ENCODE measurements around the gene FAF1.

FAF1 gene

DNA sequence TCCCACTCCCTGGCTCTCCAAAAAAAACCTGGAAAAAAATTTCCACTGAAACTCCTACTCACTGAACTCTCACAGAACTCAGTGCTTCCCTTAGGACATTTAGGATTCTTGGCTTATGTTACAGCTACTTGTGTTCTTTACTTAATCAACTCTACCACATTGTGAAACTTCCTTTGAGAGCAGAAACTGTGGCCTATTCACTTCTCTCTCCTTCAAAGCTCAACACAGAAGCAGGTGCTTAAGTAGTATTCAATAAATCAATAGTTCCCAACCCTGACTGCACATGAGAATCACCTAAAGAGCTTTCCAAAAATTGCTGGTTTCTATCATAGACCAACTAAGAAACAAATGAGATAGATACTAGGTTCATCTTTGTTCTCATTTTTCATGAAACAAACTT, 468.9 kb downstream of the FAF1 start:
- no peak for DNase-seq (ENCODE audit: low read depth in 2 of 2)

DNA sequence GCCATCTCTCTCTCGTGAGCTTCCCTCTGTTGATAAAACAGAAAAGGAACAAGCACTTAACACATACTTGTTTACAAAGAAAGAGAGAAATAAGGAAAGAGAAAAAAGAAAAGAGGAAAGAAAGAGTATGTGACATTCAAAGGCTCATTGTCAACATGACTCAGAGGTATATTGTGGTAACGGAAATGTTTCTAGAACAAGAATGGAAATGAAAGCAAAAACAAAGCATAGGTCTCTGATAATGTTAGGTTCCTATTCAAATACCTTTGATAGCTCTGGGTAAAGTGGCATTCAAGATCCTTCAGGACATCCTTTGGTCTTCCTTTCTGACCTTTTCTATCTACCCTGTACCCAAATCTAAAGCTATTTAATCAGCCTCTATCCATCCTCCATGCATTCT, 469.4 kb downstream of the FAF1 start:
- no peak for DNase-seq (ENCODE audit: low read depth in 2 of 2)

DNA sequence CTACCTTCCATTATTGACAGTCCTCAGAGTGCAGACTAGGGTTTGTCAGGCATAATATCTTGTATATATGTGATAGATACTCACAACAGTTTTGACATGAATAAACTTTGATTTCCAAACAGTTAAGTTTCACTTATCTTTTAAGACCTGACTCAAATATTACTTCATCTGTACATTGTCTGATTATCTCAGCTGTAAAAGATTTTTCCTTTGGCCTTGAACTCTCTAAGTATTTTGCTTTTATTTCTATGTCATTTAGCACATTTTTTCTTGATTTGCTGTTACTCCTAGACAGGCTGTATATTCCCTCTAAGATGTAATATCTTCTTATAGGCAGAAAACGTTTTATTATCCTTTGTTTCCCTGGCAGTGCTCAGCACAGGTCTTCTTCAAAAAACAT, 471.2 kb downstream of the FAF1 start:
- DNase-seq (ENCODE audit: low read depth in 2 of 2): no peak

DNA sequence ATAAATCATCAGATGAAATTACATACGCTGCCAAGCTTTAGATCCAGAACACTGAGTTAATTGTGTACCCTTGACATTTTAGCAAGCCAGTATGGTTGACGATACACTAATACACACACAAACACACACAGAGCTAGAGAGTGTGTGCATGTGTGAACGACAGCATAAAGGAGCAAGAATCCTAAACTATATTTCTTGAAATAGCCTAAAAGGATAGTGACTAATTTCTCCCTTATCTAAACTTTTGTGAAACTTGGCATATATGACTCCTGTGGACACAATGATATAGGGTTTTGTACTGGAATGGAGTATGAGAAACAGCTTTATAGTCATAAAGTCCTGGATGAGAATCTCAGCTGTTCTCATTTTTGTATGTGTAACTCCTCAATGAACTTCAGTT, 471.7 kb downstream of the FAF1 start:
- no peak for DNase-seq (ENCODE audit: low read depth in 2 of 2)

DNA sequence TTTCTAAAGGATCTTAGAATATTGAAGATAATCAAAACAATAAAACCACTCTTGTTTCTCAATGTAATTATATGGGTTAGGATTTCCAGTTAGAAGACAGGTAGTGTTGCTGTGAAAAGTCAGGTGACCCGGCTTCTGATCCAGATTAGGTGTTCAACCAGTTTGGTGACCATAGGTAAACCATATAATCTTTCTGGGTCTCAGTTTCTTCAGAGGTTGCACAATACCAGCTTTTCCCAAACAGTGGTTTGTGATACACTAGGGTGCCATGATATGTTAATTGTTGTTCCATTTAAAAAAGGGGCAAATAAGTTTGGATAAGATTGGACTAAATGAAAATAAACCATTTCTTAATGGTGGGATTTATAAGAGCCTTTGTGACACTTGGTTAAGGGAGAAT, 472.3 kb downstream of the FAF1 start:
- no peak for DNase-seq (ENCODE audit: low read depth in 2 of 2)

DNA sequence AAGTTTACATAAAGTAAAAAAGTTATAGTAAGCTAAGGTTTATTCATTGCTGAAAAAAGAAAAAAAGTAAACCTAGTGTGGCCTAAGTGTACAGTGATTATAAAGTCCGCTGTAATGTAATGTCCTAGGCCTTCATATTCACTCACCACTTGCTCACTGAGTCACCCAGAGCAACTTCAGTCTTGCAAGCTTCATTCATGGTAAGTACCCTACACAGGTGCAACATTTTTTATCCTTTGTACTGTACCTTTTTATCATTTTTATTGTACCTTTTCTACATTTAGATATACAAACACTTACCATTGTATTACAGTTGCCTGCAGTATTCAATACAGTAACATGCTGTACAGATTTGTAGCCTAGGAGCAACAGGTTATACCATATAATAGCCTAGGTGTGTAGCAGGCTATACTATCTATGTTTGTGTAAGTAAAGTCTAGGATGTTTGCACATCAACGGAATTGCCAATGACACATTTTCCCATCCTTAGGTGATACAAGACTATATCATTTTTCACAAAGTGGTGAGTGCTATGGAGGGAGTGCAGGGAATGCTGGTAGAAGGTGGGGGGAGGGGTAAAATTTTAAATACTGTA, 478.8 kb downstream of the FAF1 start:
- no peak for DNase-seq (ENCODE audit: low read depth in 2 of 2)

DNA sequence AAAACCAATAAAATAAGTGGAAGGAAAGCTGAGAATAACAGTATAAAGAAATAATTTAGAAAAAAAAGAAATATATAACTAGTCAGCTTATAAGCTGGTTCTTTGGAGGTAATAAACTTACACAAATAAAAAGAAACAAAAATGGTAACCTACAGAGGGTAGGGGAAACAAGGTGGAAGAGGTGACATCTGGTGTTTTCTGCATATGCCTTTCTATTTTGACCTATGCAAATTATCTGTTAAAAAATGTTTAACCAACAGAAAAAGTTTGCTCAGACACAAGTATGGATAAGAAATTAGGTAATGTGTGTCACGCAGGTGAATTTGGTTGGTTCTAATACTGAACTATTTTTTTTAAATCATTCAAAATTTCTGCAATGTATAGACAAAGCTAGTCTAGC, 483.3 kb downstream of the FAF1 start:
- DNase-seq (ENCODE audit: low read depth in 2 of 2): no peak

DNA sequence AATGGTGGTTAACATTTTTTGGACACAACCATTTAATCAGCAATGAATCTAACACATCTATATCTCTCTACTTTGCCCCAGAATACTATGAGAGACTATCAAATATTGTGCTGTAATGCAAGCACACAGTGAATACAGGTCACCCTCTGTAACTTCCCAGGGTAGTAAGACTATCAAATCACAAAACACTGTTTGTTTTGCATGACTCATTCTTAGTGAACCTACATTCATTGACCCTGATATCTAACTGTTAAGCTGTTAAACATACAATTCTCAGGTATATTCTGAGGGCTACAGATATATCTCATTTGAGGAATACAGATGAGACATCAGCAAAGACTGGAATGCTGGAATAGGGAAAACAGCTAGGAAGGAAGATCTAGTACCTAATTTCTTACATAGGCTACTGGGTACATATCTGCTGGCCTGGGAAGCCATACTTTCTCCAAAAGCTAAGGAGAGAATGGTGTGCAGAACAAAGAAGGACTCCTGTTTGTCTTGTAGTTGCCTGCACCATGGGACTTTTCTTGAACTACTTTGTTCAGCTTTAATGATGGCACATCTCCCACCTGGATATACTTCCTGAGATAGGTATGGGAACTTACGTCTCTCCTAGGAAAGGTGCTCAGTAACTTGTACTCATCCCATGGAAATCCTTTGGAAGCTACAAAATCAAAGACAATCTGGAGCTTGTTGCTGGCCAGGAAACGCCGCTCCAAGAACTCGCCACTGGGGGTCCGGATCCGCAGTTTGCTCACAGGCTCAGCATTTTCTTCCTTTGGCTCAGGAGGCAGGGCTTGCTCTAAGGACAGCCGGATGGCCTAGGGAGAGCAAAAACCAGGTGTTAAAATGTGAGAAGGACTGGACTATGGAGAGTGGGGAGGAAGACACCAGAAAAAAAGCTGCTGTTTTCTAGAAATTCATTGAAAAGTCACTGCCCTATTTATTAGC, 484.9 kb downstream of the FAF1 start:
- no peak for DNase-seq (ENCODE audit: low read depth in 2 of 2)

DNA sequence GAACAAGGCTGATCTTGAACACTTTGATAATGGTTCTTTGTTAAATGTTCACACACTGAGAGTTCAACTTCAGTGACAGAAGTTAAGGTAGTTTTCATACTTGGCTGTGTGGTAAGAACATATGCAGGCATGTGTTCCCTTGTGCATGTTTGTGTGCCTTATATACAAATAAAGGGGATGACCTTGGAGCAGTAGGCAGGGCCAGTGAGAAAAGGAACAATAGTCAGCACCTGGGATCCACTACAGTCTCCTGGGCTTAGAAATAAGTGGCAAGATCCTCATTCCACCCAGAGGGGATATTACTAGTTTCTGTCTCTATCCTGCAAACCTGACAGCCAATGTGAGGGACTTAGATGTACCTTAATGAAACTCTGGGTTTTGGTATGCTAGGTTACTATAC, 486.6 kb downstream of the FAF1 start:
- no peak for DNase-seq (ENCODE audit: low read depth in 2 of 2)

DNA sequence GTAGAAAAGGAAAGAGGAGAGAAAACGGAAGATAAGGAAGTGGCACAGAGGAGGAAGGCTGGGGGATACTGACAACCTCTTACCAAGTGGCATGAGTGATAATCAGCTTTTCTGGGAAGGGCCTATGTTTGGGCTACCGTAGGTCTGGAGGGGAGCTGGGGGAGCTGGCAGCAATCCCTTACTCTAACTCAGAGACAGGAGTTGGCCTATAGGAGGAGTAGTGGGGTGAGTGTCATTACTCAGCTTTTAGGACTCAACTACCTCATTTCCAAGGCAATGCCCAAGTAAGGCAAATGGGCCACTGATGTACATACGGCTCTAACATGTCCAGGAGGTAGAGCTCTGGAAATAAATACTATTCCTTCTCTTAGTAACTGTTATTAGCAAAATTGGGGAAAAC, 488.1 kb downstream of the FAF1 start:
- DNase-seq (ENCODE audit: low read depth in 2 of 2): no peak

DNA sequence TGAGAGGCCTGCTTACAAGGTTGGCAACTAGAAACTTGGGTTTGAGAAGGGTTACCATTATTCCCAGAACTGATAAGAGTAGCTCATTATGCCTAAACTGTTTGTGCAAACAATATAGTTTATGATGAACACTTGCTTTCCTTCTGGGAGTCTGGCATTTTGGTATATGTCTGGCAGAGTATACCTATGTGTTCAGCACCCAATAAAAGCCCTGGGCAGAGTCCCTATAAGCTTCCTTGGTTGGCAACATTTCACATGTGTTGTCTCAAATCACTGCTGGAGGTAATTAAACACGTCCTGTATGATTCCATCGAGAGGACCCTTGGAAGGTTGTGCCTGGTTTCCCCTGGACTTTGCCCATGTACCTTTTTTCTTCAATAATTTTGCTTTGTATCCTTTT, 497.1 kb downstream of the FAF1 start:
- no peak for DNase-seq (ENCODE audit: low read depth in 2 of 2)

DNA sequence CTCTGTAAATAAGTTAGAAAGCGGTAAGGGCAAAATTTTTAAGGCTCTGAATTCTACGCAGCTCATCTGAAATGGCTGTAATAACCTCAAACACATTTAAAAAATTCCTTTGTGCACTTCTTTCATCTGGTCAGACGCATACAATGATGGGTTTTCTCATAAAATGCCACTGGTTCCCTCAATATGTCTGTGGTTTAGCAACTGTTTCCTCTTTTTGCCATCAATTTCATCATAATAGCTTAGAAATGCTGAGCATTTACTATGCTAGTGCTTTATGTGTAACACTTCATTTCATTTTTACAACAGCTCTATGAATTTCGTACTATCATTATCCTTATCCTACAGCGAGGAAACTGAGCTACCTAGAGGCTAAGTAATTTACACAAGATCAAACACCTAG, 501.6 kb downstream of the FAF1 start:
- DNase-seq (ENCODE audit: low read depth in 2 of 2): no peak

DNA sequence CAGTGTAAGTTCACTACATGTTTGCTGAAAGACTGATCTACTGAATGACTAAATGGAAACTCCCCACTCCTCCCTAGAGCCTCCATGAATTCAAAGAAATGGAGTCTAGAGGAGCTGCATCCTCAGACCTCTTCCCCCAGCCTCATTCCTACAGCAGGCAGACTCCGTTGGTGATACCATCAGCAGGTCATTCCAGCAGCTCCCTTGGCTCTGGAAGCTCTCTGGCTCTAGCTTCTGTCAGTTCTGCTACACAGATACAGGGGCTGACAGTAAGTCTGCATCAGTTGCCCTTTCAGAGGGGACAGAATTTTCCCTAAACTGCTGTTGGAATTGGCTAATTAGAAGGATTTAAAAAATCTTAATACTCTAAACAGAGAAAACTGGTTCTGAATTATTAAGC, 505.2 kb downstream of the FAF1 start:
- no peak for DNase-seq (ENCODE audit: low read depth in 2 of 2)

DNA sequence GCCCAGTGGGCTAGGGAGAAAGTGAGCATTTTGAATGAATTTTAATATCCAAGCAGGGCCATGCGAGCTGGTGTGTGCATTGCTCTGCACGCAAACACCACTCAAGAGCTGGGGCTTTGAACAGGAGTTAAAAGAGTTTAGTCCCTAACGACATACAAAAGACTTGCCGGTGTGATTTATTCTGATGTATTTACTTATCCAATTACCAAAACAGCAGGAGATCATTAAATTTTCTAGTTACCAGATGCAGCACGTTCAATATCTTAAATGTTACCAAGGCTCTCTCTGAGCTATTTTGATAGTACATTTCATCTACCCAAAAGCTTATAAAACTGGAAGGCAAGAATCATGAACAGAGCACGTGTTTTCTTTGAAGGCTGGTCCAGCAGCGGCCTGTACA, 506.8 kb downstream of the FAF1 start:
- no peak for DNase-seq (ENCODE audit: low read depth in 2 of 2)

DNA sequence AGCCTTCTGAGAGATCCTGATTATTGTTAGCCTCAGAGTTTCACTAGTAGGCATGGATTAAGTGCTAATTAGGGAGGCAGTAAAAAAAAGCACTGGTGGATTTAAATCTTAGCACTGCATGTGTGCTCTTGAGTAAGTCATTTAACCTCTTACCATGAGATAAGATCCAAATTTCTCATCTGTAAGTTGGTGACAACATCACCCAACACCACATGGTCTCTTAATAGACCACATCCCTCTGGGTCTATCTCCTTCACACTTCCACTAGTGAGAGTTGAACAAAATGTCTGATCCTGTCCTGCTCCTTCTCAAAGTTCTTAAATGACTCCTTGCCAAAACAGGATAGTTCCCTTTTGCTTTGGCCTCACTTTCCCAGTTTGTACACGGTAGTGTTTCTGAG, 507.4 kb downstream of the FAF1 start:
- DNase-seq (ENCODE audit: low read depth in 2 of 2): no peak

DNA sequence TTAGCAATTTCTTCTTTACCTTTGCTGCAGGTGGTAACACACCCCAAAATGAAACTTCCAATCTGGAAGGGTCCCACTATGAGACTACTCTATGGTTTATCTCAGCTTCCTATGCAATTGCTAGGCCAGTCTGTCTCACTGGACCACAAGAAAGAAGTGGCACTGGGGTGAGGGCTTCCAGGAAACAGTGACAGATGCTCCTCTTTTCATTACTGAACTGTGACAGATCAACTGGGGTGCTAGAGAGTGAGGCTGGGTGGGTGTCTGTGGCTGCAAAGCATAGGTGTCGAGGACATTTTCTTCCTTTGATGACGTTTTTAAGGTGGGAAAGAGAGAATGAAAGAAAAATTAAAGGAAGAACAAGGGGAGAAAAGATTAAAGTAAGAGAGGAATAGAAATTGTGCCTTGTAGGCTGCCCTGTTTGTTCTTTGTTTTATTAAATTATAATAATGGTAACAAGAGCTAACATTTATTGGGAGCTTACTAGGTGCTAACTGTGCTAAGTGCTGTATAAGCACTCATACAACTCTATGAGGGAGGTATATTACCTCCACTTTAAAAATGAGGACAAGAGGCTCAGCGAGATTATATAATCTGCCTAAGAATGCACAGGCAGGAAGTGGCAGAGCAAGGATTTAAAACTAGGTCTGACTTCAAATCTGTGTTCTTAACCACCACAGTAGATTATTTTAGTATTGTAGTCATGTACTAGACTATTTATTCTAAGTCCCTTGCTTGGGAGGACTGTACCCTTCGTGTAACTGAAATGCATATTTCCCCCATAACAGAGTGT, 509.0 kb downstream of the FAF1 start:
- DNase-seq (ENCODE audit: low read depth in 2 of 2): no peak

DNA sequence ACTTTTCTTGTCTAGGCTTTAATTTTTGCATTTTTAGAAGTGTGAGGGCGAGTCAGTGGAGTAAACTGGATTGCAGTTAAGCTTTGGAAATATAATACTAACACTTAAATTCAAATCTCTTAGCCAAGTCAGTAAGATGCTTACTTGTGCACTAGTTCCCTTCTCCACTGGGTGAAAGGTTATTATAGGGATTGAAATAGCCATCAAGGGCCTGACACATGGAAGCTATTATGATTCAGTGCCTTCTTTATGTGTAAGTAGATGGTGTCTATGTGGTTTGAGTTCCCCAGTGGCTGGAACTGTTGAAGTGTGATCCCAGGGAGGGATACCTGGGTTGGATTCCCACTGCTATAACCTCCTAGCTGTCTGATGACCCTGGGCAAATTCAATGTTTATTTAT, 512.1 kb downstream of the FAF1 start:
- no peak for DNase-seq (ENCODE audit: low read depth in 2 of 2)

DNA sequence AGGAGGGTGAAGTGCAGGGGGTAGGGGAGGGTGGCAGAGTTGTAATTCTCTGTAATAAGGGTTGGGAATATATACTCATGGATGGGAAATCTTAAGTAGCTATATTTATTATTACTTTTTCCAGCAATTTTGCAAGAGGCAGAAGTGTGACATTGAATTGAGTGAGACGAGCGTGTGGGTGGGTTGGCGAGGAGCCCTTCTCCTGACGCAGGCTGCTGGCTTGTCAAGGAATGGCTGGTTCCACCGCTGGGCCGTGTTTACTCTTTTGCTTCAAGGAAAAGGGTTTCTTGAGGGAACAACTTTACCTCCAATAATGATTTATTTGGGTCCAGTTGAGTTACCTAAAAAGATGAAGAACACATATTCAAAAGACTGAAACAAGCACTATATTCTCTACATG, 518.9 kb downstream of the FAF1 start:
- no peak for DNase-seq (ENCODE audit: low read depth in 2 of 2)

DNA sequence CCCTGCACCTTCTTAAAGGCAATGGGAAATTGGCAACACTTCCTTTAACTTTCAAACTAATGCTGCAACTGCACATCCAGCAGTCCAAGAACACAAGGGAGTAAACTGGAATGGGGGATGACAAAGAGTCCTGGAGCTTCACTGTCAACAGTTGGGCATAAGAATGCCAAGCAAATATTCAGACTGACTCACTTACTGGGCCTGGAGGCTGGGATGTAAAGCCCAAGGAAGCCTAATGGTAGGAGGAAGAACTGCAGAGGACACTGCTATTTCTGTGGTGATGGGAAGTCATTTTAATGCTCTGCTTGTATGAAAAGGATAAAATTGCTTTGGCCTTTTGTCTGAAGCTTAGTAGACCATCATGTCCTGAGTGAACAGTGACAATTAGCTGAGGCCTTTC, 521.1 kb downstream of the FAF1 start:
- DNase-seq (ENCODE audit: low read depth in 2 of 2): no peak

DNA sequence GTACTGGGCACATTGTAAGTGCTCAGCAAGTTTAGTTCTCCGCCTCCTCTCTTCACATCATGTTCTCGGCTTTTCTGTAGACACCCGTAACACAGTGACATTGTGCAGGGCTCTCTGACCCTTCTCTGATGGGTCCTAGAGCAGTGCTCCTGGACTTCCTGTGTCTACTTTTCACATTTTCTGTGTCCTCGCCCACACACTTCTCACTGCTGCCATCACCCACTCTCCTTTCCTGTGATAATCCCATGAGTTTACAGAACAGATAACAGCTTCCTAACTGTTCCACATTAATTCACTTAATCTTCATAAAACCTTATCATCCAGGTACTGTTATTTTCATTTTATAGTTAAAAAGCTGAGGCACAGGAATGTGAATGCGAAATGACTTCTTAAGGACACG, 523.6 kb downstream of the FAF1 start:
- no peak for DNase-seq (ENCODE audit: low read depth in 2 of 2)

DNA sequence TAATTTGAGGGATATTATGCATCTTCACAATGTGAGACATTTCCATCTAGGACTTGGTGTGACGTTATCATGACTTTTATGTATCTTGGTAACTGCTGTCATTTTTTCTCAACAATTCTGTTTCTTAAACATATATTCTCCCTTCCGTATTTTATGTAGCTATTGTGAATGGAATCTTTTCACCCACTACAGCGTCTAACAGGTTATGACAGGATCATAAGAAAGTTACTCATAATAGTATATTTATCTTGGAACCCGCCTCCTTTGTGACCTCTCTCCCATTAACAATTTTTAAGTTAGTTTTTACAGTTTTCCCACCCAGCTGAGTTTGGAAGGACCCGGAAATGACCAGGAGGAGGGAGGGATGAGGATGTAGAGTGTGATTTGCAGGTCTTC, 530.1 kb downstream of the FAF1 start:
- DNase-seq (ENCODE audit: low read depth in 2 of 2): no peak

DNA sequence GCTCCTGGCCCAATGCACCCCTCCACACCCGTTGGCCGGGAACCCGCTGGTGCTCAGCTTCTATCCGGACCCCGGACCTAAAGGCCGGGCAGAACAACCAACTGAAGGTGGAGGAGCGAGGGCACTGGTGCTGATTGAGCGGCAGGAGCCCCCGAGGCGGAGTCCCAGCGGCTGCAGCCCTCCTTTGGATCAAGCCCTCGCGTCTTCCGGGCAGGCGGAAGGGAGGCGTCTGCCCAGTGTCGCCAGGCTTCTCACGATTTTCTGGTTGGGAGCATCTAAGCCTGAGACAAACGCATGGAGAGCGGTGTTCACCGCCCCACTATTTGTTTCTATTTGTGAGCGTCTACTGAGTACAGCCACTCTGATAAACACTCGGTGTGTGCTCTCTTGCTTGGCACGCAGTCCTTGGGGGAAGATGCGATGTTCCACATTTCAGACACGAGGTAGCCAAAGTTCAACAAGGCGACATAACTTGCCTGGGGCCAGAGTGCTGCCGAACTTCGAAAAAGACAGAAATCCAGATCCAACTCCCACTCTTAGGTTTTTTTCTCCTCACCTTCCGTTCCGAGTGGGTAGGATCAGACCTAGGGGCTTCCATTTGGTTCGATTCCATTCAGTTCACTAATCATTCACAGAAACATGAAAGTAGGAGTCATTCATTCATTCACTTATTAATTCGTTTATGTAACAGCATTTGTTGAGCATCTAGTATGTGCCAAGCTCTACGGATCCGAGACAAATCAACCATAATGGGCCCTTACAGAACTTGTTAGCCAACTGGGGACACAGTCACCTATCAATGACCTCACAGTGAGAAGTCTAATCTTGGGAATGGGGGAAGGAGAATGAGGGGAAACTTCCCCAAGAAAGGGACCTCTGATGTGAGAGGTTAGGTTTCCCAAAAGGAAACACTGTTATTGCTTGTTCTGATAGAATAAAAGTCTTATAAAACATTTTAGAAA, 532.0 kb downstream of the FAF1 start:
- no peak for DNase-seq (ENCODE audit: low read depth in 2 of 2)
